Measurements from ENCODE around the gene ZMYND8. TPM values are rescaled to one million over a fixed set of nuclear protein-coding genes. Genes with fewer than 3 reads are reported as not detected.

Gene ZMYND8
- total RNA-seq, 4 donors from 2014 or later, result 32.2 to 78.9 (median 54.4) TPM

DNA sequence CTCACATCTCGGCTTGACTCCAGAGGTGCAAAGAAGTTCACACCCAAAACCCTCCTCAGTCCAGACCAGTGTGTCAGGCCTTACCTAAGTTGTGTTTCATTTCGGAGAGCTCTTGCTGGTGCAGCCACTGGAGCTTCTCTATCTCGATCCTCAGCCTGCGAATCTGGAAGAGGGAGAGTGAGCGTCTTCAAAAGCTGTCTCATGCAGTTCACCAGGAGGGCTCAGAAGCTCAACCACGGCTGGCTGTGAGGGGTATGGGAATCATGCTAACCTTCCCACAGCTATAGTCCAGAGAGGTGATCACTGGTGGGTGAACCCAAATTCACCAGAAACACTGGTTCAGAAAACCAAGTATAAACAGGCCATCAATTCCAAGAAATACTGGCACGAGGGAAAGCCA lies 129.4 kb downstream of the ZMYND8 start:
- ATAC-seq, result no peak
- no peaks in the 10 kb centered on the region for H3K9me3 ChIP-seq
- no peak overlapping the region for H3K4me3 ChIP-seq
- H3K4me1 ChIP-seq, result peaks cover 0 to 15% (median 0%) of the 10 kb centered on the region in 3 donors
- TF ChIP-seq EP300 (IDR thresholded peaks at IDR 0.05) (no peak), POLR2AphosphoS5 (IDR thresholded peaks at IDR 0.05) (no peak), POLR2A (IDR thresholded peaks at IDR 0.05) (no peak)
- TF ChIP-seq, protein P1, sequence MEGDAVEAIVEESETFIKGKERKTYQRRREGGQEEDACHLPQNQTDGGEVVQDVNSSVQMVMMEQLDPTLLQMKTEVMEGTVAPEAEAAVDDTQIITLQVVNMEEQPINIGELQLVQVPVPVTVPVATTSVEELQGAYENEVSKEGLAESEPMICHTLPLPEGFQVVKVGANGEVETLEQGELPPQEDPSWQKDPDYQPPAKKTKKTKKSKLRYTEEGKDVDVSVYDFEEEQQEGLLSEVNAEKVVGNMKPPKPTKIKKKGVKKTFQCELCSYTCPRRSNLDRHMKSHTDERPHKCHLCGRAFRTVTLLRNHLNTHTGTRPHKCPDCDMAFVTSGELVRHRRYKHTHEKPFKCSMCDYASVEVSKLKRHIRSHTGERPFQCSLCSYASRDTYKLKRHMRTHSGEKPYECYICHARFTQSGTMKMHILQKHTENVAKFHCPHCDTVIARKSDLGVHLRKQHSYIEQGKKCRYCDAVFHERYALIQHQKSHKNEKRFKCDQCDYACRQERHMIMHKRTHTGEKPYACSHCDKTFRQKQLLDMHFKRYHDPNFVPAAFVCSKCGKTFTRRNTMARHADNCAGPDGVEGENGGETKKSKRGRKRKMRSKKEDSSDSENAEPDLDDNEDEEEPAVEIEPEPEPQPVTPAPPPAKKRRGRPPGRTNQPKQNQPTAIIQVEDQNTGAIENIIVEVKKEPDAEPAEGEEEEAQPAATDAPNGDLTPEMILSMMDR (IDR thresholded peaks at IDR 0.05), result no peak
- H3K36me3 ChIP-seq, result peaks cover 0 to 93% of the 10 kb centered on the region in 2 donors
- 92 to 96% methylated on average over 4 of the region's 7 CpGs for WGBS, 2 donors (ENCODE audit: low coverage in 1 of 2)
- no peak overlapping the region for H3K27ac ChIP-seq
- H3K27me3 ChIP-seq, result no peaks in the 10 kb centered on the region

DNA sequence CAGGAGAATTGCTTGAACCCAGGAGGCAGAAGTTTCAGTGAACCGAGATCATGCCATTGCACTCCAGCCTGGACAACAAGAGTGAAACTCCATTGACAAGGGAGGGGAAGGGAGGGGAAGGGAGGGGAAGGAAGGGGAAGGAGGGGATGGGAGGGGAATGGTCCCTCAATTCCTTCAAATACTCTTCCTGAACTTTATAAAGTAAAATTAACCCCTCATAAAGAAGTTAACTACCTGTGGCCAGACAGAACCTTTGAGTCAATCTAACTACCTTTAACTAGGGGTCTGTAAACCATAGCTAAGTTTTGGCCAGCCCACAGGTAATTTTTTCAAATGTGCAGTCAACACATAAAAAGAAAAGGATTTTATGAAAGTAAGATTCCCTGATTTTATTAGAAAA lies 131.0 kb downstream of the ZMYND8 start:
- H3K27ac ChIP-seq, result no peak overlapping the region
- H3K4me3 ChIP-seq, result no peak overlapping the region
- no peaks in the 10 kb centered on the region for H3K9me3 ChIP-seq
- H3K27me3 ChIP-seq, result no peaks in the 10 kb centered on the region
- ATAC-seq, result no peak
- H3K4me1 ChIP-seq, result peaks cover 0 to 3% (median 0%) of the 10 kb centered on the region in 3 donors
- H3K36me3 ChIP-seq, result peaks cover 0 to 100% of the 10 kb centered on the region in 2 donors
- WGBS, 2 donors (ENCODE audit: low coverage in 1 of 2), result 100% methylated on average over 1 of the region's 1 CpG; no CpG with 5 or more reads in 1 of the 2 donors
- TF ChIP-seq POLR2A (IDR thresholded peaks at IDR 0.05) (no peak), POLR2AphosphoS5 (IDR thresholded peaks at IDR 0.05) (no peak)
- TF ChIP-seq, protein P1 (IDR thresholded peaks at IDR 0.05), result no peak

DNA sequence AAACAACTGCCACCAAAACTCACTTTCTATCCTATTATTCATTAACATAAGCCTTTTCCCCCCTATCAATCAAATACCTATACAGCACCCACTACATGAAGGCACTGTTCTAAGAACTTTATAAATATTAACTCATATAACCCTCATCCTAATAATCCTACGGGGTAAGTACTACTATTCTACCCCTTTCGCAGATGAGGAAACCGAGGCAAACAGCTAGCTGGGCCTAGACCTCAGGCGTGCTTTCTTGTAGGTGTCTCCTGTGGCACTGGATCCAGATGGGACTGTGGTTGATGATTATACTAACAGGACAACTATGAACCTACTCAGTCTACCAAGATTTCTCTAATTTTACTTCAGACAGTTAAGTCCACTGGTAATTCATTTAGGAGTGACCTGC lies 131.6 kb downstream of the ZMYND8 start:
- Histone ChIP-seq H3K4me1 (peaks cover 0 to 3% (median 0%) of the 10 kb centered on the region in 3 donors), H3K27me3 (no peaks in the 10 kb centered on the region), H3K4me3 (no peak overlapping the region), H3K36me3 (peaks cover 0 to 100% of the 10 kb centered on the region in 2 donors), H3K9me3 (no peaks in the 10 kb centered on the region), H3K27ac (no peak overlapping the region)
- TF ChIP-seq EP300 (IDR thresholded peaks at IDR 0.05) (no peak), POLR2AphosphoS5 (IDR thresholded peaks at IDR 0.05) (no peak), POLR2A (IDR thresholded peaks at IDR 0.05) (no peak)
- TF ChIP-seq, protein P1 (IDR thresholded peaks at IDR 0.05), result no peak
- no peak for ATAC-seq
- WGBS, 2 donors (ENCODE audit: low coverage in 1 of 2), result 97 to 100% methylated on average over 1 to 3 of the region's 4 CpGs

DNA sequence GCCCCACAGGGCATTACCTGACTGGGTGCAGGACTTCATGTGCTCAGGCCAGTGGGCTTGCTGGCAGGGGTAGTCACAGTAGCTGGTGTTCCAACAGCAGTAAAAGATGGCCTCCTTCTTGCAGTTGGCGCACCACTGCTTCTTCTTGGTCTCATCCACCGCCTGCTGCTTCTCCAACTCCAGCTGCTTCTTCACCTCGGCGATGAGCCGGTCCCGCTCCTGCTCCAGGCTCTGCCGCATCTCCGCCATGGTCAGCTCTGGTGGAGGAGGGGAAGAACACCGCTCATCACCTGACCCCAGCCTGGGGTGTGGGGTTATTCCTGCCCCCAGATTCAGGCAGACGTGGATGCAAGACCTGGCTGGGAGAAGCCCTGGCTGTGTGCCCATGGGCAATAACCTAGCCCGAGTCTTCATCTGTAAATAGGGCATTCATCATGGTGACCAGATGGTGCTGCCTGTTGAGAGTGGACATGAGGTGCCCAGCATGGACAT lies 132.2 kb downstream of the ZMYND8 start:
- H3K4me3 ChIP-seq, result no peak overlapping the region
- H3K4me1 ChIP-seq, result peaks cover 0 to 3% (median 0%) of the 10 kb centered on the region in 3 donors
- no peaks in the 10 kb centered on the region for H3K9me3 ChIP-seq
- no peak for ATAC-seq
- no peaks in the 10 kb centered on the region for H3K27me3 ChIP-seq
- no peak overlapping the region for H3K27ac ChIP-seq
- peaks cover 0 to 100% of the 10 kb centered on the region in 2 donors for H3K36me3 ChIP-seq
- TF ChIP-seq POLR2A (IDR thresholded peaks at IDR 0.05) (no peak), POLR2AphosphoS5 (IDR thresholded peaks at IDR 0.05) (no peak), EP300 (IDR thresholded peaks at IDR 0.05) (no peak)
- TF ChIP-seq, protein P1 (IDR thresholded peaks at IDR 0.05), result no peak
- 80 to 100% methylated on average over 1 to 8 of the region's 11 CpGs for WGBS, 2 donors (ENCODE audit: low coverage in 1 of 2)

DNA sequence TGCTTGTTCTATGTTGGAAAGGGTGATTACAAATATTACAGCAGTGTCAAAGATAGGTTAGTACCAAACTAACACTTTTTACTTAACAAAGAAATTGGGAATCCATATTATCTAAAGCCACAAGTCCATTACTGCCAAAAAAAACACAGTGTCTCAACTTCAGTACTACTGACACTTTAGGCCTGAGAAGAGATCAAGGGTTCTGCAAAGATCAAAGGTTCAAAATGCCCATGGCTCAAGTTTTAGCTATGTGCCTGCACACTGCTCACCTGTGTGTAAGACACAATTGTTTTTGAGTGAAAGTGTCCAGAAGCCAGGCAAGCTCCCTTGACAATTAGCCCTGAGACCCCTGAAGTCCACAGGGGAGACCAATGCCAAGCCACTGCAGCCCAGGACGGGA lies 132.6 kb downstream of the ZMYND8 start:
- no peak for TF ChIP-seq POLR2AphosphoS5 (IDR thresholded peaks at IDR 0.05)
- TF ChIP-seq, protein P1 (IDR thresholded peaks at IDR 0.05), result no peak
- TF ChIP-seq EP300 (IDR thresholded peaks at IDR 0.05), result no peak
- no peak for TF ChIP-seq POLR2A (IDR thresholded peaks at IDR 0.05)
- Histone ChIP-seq H3K4me1 (peaks cover 0 to 3% (median 0%) of the 10 kb centered on the region in 3 donors), H3K27me3 (no peaks in the 10 kb centered on the region), H3K27ac (no peak overlapping the region), H3K36me3 (peaks cover 0 to 100% of the 10 kb centered on the region in 2 donors), H3K4me3 (no peak overlapping the region), H3K9me3 (no peaks in the 10 kb centered on the region)
- 100% methylated on average over 1 of the region's 1 CpG; no CpG with 5 or more reads in 1 of the 2 donors for WGBS, 2 donors (ENCODE audit: low coverage in 1 of 2)
- ATAC-seq, result no peak
